NCI-H2081 (cell line): Measurements from ENCODE around the gene RAB11FIP4.

Experiments used
- DNase-seq, 2 experiments: peaks; one replicate each; lab custom pipeline; 2025; lab: John Stamatoyannopoulos, UW

RAB11FIP4 gene

DNA sequence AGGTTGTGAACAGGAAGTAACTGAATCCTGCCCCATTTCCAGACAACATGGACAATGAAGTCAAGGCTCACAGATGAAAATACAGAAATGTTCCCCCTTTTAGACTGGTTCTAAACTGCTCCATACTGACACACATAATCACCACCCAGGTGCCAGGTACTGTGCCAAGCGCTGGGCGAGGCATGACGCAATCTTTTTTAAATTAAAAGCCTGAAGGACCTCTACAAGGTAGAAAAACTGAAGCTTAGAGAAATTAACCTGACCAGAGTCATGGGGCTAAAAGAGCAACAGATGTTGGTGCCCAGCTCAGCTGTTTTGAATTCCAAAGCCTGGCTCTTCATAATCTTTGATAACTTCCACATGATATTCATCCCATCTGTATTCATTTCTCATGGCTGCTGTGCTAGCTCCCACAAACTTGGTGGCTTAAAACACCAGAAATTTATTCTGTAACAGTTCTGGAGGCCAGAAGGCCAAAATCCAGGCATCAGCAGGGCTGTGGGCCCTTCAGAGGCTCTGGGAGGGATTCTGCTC, 4.9 kb upstream of the RAB11FIP4 start:
- no peak for DNase-seq

DNA sequence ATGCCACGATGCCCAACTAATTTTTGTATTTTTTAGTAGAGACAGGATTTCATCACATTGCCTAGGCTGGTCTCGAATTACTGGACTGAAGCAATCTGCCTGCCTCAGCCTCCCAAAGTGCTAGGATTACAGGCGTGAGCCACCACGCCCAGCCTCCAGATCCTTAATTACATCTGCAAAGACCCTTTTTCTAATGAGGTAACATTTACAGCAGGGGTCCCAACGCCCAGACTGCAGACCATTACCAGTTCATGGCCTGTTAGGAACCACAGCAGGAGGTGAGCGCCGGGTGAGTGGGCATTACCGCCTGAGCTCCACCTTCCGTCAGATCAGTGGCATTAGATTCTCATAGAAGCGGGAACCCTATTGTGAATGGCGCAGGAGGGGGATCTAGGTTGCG, 4.0 kb upstream of the RAB11FIP4 start:
- no peak for DNase-seq

DNA sequence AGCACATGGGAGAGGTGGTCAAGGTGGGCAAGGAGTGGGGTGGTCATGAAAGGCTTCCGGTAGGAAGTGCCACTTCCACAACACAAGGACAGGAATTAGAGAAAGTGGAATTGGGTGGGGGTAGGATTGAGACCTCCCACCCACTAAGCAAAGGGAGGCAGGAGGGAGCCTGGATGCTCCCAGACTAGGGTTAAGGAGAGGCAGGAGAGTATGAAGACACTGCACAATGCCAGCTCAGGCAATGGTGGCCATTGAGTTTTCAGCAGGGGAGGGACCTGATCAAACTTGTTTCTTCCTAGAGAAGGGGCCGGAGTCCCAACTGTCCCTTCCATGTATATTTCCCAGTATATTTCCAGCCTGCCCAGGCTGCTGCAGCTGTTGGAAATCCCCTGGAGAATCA, 3.1 kb upstream of the RAB11FIP4 start:
- no peak for DNase-seq

DNA sequence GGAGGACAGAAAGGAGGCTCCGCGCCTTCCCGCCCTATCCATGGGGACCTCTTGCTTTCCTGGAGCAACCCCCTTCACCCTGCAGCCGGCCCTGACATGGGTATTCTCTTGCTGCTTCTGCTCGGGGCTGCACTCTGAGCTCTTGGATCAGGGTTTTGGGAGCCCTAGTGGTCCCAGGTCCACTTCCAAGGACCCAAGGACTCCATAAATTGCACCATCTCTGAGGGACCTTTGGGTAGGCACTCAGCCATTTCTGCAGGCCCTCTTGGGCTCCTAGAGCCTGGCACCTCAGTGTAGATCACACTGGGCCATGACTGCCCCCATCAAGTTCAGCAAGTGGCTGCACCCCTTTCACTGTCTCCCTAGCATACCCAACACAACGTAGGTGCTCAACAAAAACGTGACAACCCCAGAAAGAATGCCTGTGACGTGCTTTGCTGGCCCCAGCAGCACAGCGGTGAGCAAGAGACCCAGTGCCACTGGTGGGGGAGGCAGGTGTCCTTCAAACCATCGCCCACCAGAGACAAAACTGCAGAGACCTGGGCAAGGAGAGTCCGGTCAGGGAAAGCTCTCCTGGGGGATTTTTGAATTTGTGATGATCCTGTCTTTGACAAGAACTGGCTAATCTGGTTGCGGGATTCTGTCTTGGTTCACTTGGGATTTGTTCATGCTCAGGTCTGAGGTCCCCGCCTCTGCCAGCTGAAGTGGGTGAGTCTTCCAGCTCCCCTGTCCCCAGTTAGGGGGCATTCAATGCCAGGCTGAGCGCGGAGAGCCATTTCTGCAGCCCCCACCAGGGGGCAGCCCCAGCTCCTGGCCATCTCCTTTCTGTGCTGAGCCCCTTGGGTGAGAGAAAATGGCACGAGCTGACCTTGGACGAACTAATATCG, 2.5 kb upstream of the RAB11FIP4 start:
- peak in 1 of 2 experiments; percentile 2 for DNase-seq

DNA sequence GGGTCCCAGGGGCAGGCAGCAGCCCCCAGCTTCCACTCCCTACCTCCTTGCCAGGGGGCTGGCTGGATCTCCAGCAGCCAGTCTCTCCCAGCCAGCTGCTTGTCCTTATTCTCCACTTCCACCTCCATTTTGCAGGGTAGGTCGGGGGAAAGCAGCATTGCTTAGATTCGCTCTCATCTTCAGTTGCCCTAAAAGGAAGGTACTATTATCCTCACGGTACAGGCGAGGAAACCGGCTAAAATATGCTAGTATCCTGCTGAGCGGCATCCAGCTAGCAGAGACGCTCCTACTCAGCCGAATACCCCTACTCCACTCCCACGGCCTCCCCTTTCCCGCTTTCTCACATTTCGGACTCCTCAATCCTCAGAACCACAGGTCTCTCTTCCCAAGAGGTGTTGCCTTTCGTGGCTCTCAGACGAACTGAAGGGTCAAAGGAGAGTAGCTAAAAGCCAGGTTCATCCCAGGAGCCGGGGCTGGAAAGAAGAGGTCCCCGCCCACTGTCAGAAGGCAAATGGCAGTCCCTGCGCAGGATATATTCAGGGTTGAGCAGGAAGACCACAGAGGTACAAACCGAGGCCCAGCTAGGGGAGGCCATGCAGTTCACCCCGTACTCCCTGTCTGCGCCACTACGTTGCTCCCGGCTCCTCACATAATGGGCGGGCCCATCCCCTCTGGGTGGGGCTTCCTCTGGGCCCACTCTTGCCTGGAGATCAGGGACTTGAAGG, 1.7 kb upstream of the RAB11FIP4 start:
- no peak for DNase-seq

DNA sequence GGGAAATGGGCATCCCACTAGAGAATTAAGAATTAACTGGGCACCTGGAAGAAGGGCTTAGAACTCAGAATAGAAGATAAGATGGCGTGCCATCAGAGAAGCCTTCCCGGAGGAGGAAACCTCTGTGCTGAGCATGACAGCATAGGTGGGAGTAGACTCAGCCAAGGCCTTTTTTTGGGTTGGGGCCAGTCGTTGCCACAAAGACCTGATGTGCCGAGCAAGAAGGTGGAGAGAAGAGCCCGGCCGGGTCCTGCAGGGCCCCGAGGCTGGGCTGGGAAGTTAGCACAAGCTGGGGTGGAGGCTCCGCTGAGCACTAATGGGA, 1.1 kb upstream of the RAB11FIP4 start:
- no peak for DNase-seq

DNA sequence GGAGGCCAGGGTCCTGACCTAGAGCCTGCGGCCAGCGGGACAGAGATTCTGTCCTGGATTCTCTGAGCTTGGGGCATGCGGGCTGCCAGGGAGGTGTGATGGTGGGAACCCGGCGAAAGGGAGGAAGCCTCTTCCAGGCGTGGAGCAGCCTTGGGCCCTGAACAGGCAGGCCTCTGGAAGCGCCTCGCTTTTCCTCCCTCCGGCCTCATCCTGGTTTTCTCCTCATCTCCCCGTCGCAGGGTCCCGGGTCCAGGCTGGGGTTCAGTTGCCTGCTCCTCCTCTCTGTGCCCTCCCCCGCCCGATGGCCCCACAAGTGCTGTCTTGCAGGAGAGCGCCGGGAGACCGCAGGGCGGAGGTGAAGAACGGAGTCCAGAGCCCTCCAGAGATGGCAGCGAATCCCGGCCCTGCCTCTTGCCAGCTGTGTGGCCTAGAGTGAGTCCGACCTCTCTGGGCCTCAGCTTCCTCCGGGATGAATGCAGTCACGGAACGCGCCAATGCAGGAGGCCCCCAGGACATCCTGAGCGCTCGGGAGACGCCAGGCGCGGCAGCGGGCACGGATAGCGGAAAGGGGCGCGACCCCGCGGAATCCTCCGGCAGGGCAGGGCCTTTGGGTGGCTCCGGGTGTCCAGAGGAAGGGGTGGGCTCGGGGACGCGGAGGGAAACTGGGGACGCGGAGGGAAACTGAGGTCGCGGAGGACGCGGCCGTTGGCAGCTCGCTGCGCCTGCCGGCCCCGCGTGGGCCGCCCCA, 553 bp upstream of the RAB11FIP4 start:
- no peak for DNase-seq

DNA sequence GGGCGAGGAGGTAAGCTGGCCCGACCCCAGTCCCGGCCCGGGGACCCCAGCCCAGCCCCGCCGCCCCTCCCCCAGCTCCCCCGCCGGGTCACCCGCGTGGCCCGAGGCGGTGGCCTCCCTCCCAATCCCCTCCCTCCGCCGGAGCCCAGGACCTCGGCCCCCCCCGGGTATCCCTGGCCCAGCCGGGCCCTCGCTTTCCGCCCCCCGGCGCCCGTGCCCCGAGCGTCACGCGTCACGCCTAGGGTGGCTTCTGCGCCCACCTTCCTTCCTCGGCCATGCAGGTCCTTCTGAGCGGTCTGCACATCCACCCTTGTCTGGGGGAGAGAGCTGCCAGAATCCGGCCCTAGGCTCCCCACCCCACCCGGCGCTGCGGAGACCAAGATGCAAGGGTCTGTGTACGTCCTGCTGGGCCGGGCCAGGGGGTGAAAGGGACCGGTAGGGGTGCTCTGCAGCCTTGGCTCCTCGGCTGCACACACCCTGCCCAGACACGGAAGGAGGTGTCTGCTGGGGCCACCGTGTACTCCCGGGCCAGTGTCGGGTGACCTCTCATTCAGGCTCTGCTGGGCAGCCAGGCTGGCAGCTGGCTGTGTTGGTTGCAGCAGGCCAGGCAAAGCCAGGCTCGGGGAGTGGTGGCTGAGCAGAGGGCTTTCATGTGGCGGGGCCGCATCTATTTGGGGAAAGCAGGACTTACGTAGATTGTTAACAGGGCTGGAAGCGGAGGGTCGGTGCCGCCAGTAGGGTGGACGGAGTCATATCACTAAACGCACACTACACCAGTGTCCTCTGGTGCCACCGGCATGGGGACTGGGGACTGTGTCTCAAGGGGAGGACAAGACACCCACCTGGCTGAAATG, 754 bp downstream of the RAB11FIP4 start:
- no peak for DNase-seq

DNA sequence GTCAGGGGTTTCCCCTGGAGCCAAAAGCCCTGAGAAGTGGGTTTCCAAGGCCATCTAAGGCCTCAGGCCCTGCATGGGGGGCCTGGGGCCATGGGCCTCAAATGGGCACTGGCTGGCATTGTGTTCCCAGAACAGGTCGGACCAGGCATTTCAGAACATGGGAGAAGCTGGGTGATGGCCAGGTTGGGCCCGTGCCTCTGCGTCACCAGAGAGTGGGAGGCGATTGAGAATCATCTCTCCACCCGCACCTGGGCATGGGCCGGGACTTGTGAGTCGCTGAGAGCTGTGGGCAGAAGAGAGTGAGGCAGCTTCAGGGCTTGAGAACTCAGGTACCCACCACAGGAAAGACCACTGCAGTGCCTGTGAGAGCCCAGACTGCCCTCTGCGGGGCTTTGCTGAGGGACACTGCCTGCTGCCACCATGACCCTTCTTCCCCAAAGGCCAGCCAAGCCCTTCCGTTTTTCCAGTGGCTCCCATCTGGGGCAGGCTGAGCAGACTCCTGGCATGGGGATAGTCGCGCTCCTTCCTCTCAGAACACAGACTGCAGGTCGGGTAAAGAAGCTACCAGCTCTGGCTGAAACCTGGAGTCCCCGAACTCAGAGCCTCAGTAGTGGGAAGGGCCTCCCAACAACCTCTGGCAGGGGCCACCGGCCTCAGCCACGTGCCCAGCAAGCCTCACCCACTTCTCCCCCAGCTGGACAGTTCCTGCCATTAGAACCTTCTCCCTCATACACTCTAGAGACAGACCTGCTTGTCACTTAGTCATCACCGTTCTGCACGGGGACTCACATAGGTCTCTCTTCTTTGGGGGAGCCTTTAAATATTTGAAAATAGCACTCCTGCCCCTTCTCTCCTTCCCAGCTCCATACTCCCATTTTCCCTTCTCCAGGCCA, 1.6 kb downstream of the RAB11FIP4 start:
- no peak for DNase-seq

DNA sequence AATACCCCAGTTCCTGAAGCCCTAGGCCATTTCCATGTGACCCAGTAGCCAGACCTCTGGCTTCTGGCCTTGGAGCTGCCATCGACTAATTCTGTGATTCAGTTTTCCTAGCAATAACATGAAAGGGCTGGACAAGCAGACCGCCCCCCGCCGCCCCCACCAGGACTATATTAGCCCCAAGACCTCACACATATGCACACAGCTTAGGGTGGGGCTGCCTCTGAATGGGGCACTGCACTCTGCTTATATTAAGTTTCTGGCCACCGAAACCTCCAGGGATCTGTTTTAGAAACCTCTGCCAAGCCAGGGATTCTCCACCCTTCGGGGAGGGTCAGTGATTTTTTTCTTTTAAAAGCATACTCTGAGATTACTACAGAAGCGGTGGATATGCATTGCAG, 2.3 kb downstream of the RAB11FIP4 start:
- no peak for DNase-seq

DNA sequence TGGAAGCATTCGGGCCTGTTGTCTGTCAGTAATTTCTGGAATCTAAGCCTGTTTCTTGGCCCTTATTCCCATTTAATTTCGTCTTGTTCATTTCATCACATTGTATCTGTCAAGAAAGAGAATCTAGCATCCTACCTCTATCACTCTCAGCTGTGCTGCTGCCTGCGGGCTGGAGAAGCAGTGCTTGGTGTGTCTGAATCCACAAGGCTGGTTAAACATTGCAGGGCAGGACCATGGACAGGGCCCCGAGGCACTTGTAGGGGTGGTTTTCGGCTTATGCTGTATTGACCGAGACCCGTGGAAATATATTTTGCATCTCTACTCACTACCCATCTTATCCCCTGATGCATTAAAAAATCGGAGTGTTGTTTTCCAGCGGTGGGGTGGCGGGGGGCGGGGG, 3.1 kb downstream of the RAB11FIP4 start:
- DNase-seq, result no peak

DNA sequence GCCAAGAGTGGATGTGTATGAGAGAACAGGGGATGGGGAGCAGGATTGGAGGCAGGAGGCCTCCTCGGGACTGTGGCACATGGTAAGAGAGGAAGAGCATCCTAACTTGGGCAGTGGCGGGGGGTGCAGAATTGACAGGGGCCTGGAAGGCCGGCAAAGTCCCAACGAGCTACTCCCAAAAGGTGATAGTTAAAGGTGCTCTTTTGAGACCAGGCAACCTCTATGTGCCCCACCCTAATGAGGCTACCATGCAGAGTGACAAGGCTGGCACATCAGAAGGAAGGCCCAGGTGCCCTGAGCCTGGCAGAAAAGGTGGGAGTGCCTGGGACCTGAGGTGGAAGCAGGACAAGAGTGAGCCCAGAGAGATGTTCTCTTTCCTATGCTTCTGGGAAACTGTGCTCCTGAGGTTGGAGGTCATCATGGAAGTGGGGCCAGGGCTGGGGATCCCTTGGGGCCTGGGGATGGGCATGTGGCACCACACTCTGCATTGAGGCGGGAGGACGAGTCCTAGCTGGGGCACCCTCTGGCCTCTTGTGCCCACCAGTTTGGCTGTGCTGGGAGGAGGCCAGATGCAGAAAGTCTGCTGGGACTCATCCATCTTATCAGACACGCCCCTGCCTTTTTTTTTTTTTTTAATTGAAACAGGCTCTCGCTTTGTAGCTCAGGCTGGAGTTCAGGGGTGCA, 5.9 kb downstream of the RAB11FIP4 start:
- no peak for DNase-seq

DNA sequence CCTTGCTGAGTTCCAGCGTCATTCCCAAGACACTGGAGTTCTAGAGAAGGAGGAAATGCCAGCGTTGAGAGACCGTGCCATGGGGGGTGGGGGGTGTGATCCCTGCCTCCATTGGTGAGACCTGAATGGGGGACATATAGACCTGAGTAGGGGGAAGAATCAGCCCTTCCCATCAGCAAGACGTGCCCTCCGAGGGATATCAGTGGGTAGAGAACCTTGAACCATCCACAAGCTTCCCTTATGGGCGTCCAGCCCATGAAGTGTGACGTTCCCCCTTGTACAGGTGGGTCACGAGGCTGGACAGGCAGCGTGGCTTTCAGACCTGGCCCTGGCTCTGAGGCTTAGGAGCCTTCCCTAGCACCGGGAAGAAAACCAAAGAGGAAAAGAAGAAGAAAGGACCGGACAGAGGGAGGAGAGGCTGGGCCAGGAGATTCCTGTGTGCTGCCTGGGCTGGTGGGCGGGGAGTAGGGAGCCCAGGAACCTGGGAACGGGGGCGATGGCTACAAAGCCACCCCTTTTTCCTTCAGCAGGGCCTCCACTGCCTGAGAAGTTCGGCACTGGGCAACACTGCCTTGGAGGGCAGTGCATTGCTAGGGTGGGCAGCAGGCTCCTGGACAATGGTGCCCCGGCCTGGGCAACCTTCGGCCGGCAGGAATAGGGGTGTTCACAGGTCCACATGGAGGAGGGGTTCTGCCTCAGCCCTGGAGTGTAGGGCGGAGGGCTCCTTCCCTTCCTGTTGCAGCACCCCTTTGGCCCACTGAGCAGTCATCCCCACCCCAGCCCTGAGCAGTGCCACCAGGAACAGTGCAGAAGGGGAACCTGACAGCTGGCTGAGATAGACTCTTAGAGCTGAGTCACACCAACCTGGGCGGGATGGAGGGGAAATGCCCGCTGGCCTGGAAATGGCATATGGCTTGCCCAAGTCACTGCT, 7.2 kb downstream of the RAB11FIP4 start:
- DNase-seq, result no peak

DNA sequence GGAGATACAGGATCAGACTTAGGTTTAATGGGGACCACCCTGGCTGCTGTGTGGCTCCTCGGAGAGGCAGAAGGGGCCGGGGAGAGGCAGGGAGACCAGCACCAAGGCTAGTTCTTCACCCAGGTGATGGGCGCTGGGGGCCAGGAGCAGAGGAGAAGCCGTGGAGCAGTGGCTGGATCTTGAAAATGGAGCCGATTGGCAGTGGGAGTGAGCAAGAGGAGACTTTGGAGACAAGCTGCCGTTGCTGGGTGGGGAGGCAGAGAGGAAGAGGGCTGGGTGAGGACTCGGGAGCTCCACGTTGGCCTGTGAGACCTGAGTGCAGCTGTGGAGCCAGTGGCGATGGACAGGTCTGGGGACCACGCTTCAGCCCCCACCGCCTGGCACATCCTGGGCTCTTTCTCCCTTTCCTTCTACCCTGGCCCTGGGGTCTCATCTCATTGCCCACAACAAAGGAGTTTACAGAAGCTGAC, 9.0 kb downstream of the RAB11FIP4 start:
- DNase-seq, result no peak

DNA sequence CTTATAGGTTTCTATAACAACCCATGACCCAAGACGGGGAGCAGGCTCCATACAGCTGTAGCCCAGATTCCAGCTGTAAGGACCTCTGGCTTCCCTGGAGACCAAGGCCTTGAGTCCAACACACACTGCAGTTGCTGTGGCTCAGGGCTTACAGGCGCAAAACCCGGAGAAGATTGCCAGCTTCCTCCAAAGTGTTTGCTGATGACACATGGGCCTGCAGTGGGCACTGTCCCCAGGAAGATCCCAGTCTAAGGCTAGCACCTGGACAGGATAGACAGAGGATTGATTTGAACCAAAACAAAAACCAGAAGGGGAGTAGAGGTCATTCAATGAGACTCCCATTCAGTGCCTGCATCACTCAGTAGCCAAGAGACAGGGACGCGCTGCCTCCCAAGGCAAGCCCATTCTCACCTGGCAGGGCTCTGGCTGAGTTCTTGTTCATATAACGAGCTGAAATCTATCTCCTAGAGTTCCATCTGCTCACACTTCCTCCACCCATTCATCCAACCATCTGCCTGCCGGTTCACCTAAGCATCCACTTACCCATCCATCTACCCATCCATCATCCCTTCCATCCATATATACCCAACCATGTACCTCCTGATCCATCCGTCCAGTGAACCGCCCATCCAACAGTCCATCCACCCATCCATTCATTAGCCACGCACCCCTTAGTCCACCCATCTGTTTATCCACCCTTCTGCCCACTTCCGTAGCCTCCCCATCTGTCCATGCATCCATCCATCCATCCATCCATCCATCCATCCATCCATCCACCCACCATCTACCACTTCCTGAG, 10.2 kb downstream of the RAB11FIP4 start:
- DNase-seq, result no peak

DNA sequence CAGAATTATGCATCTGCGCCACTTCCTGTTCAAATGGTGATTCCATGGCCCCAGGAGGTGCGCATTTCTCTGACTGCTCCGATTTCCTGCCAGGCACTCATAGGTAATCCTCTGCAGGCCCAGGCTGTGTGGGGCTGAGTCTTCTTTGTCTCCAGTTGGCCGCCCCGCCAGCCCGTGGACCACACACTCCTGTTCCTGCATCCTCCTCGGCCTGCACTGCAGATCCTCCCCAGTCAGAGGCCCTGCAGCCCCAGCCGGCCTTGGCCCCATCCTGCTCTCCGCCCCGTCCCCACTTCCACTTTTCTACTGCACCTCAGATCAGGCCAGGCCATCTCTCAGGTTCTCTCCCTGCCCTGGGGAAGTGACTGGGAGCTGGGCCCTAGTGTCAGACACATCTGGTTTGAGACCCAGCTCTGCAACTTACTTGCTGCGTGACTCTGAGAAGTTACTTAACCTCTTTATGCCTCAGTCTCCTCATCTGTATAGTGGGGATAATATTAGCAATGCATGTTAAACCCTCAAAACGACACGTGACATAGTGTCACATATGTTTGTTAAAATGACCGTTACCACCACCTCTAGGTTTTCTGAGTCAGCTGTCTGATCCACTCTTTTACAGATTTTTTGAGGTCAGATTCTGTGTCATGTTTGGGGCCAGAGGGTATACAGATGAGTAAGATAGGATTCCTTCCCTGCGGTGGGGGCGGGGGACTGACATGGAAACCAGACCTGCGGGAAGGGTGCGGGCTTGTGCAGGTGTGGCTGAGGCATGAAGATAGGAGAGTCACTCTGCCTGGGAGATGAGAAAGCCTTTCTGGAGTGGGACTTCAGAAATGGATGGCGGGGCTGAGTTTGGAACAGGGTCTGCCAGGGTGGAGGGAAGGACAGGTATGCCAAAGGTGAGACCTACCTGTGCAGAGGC, 12.8 kb downstream of the RAB11FIP4 start:
- peak in 1 of 2 experiments; percentile 4 for DNase-seq

DNA sequence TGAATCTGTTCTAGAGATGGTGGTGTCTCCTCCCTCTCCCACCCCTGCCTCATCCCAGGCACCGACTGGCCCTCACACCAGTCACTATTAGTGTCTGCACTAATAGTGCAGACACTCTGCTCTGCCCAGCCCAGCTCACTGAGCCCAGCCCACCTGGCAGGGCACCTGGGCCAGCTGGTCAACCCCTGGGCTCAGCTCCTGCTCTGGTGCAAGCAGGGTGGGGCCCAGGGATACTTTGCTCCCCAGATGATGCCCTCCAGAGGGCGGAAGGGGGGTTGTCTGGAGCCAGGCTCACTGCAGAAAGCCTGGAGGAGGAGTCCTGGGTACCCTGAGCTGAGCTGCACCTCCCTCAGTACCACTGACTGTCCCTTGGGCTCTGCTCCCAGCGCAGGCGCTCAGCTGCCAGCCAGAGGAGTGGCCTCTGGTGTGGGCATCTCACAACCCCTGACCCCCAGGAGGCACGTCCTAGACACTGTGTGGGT, 14.5 kb downstream of the RAB11FIP4 start:
- no peak for DNase-seq
